Right lobe of liver (tissue), 6 donors: ENCODE results near the gene CDH4. TPM values are rescaled to one million over a fixed set of nuclear protein-coding genes. Genes with fewer than 3 reads are reported as not detected.

Experiments
- ATAC-seq, 4 donors: fragments of 200-7000 bp; cut with Tn5 transposase; one replicate each; pipeline ENCODE4 v1.9.1; 2020; ENCODE audit warnings: mild to moderate bottlenecking in 4 of 4, moderate library complexity in 4 of 4
- DNase-seq, 3 donors: peaks; one replicate each; pipeline ENCODE4 v3.0.0-alpha.2; 2020
- H3K27ac ChIP-seq, 3 donors: fragments of 200-600 bp; one replicate each; pipeline ENCODE4 v1.8.0; 2022
- H3K27me3 ChIP-seq, 2 donors: fragments of 200-600 bp; one replicate each; pipeline ENCODE4 v1.8.0; 2022
- H3K36me3 ChIP-seq, 4 donors: fragments of 200-600 bp; sonication (generic) in 1 of 4; one replicate each; pipeline versions ENCODE4 v1.5.1 to v1.8.0; 2017 to 2022; ENCODE audit warnings: control low read depth in 1 of 4
- H3K4me1 ChIP-seq, 4 donors: fragments of 200-600 bp; sonication (generic) in 1 of 4; one replicate each; pipeline versions ENCODE4 v1.5.1 to v1.8.0; 2017 to 2022; ENCODE audit warnings: control low read depth in 1 of 4
- H3K4me3 ChIP-seq, 3 donors: fragments of 200-600 bp; one replicate each; pipeline ENCODE4 v1.8.0; 2022
- H3K9me3 ChIP-seq, 4 donors: fragments of 200-600 bp; sonication (generic) in 1 of 4; one replicate each; pipeline versions ENCODE4 v1.5.1 to v1.8.0; 2017 to 2022; ENCODE audit warnings: control low read depth in 1 of 4
- CTCF ChIP-seq, 4 donors: fragments of 200-600 bp in 3 of 4; fragments of 450-650 bp in 1 of 4; IDR thresholded peaks; one replicate each; pipeline versions ENCODE4 v1.5.1 to v1.8.0; 2016 to 2022; ENCODE audit warnings: antibody characterized with exemption in 4 of 4, mild to moderate bottlenecking in 2 of 4
- POLR2A ChIP-seq: fragments of 450-650 bp; IDR thresholded peaks from one replicate; pipeline ENCODE4 v1.6.1; 2017; ENCODE audit warnings: antibody characterized with exemption, mild to moderate bottlenecking
- WGBS: methylation state at CpG from one replicate; pipeline ENCODE4 v1.1.6; 2018; ENCODE audit warnings: low coverage, low lambda C conversion rate; ENCODE audit not compliant: insufficient coverage; ENCODE audit errors: missing lambda C conversion rate; 5-methylcytosine and 5-hydroxymethylcytosine counted together
- intact Hi-C, 2 donors: fragments of 100-400 bp; cut with DNase I; formaldehyde crosslinking; loops; one replicate each; pipeline versions ENCODE4 v1.11.2 to v1.14.1; 2022
- total RNA-seq, 6 experiments: library from RNA; depleted of rRNA in 2 of 6; stranded (reverse); fragments of >200 nt in 2 of 6; fragmentation: NEBNext Ultra II Directional in 3 of 6; extraction: Animal tissue kit (Norgen Biotek cat#: 25700) in 3 of 6; gene quantifications; one replicate each; pipeline versions ENCODE4 v1.1.0 to v1.2.4, GENCODE V29; 2016 to 2023
- donor health status: DM: no; HTN: yes; CAD: no.
- donor health status: DM: no; HTN: no; CAD: no.
- donor health status: DM: no; HTN: no; CAD: no.
- donor health status: DM: no; HTN: yes; CAD: no.
- donor health status: DM: no; HTN: yes; CAD: no.

Gene CDH4
- total RNA-seq, 6 experiments from 2014 or later = 0.02 to 0.14 (median 0.09) TPM; not detected in 3

GRCh38 chr20:61330441-61330840 is 78.4 kb downstream of the CDH4 start:
- Histone ChIP-seq H3K27ac (no peak overlapping the region), H3K4me1 (no peaks in the 10 kb centered on the region), H3K36me3 (no peaks in the 10 kb centered on the region), H3K27me3 (no peaks in the 10 kb centered on the region), H3K4me3 (no peak overlapping the region), H3K9me3 (no peaks in the 10 kb centered on the region)
- 57% methylated on average over 8 of the region's 14 CpGs for WGBS
- no peak for ATAC-seq
- no peak for DNase-seq
- intact Hi-C loops = no loop called here
- no peak for TF ChIP-seq CTCF (IDR thresholded peaks at IDR 0.05)
- TF ChIP-seq POLR2A = no peak

DNA sequence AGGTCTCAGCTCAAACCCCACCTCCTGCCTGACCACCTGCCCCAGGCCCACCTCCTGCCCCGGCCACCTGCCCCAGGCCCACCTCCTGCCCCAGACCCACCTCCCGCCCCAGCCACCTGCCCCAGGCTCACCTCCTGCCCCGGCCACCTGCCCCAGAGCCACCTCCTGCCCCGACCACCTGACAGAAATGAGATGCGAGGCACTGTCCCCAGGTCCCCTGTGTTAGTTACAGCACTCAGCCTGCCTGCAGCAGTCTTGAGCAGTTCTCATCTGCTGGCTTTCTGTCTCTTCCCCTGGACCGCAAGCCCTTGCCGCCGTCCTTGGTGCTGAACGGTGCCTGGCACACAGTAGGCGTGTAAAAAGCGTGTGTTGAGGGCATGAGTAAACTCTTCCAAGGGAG is 79.5 kb downstream of the CDH4 start:
- H3K4me3 ChIP-seq = no peak overlapping the region
- no peak for TF ChIP-seq CTCF (IDR thresholded peaks at IDR 0.05)
- TF ChIP-seq POLR2A = no peak
- intact Hi-C loops = no loop called here
- H3K4me1 ChIP-seq = no peaks in the 10 kb centered on the region
- ATAC-seq (peak in 2 of 4 donors; percentile 33 to 80), DNase-seq (peak in 2 of 3 donors; percentile 35 to 50)
- 60% methylated on average over 5 of the region's 11 CpGs for WGBS
- H3K27me3 ChIP-seq = no peaks in the 10 kb centered on the region
- H3K27ac ChIP-seq = no peak overlapping the region
- no peaks in the 10 kb centered on the region for H3K9me3 ChIP-seq
- H3K36me3 ChIP-seq = no peaks in the 10 kb centered on the region

DNA sequence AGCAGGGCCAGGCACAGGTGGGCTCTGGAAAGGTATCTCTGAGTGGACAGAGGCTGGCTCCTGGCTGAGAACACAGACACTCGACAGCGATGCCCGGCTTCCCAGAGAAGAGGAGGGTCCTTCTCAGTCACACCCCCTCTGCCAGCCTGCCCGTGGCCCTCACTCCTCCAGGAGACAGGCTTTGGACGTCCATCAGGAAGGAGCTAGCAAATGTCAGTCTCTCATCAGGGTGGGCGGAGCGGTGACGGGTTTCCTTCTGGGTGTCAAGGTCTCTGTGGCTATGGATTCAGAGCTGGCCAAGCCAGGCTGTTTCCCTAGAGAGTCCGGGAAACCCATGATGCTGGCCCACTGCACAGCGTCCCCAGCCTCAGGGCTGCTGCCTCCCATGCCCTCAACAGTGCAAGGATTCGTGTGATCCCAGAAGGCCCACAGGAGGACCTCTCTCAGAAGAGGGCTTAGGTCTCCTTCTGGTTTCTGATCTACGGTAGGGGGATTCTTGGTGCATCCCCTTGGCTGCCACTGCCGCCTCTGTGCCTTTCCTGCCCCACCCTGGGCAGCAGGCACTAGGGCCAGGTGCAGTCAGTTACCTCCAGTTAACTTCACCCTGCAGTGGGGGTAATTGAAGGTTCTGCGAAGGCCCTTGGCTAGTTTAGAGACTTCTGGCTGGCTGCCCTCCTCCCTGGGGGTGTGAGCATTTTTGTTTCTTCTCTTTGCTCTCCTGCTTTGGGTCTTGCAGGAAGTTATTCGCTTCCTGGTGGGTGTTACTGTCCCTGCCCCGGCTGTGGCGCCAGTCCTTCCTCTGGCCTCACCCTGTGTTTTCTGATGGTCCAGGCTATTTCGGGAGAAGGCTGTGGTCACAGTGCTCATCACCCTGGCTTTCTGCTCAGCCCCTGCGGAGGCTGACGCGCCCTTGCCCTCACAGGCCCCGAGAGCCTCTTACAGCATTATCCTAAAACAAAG is 80.2 kb downstream of the CDH4 start:
- Histone ChIP-seq H3K27ac (no peak overlapping the region), H3K36me3 (no peaks in the 10 kb centered on the region), H3K9me3 (no peaks in the 10 kb centered on the region), H3K4me3 (no peak overlapping the region), H3K4me1 (no peaks in the 10 kb centered on the region), H3K27me3 (no peaks in the 10 kb centered on the region)
- 28% methylated on average over 9 of the region's 22 CpGs for WGBS
- intact Hi-C loops = no loop called here
- TF ChIP-seq CTCF (IDR thresholded peaks at IDR 0.05) (no peak), POLR2A (no peak)
- DNase-seq (no peak), ATAC-seq (no peak)

- no peak for TF ChIP-seq POLR2A
- TF ChIP-seq CTCF (IDR thresholded peaks at IDR 0.05) = no peak
- DNase-seq = no peak
- H3K27ac ChIP-seq = no peak overlapping the region
- no peaks in the 10 kb centered on the region for H3K27me3 ChIP-seq
- intact Hi-C loops = no loop called here
- H3K9me3 ChIP-seq = no peaks in the 10 kb centered on the region
- no peak overlapping the region for H3K4me3 ChIP-seq
- H3K36me3 ChIP-seq = no peaks in the 10 kb centered on the region
- no peak for ATAC-seq
- 80% methylated on average over 2 of the region's 9 CpGs for WGBS
- H3K4me1 ChIP-seq = no peaks in the 10 kb centered on the region
These were observed 81.5 kb downstream of the CDH4 start for GRCh38 chr20:61333484-61334108.
